K562 (cell line): Measurements from ENCODE around the gene TCF23. TPM values are rescaled to one million over a fixed set of nuclear protein-coding genes. Genes with fewer than 3 reads are reported as not detected.

Source experiments
- CCNT2 ChIP-seq: IDR thresholded peaks from 2 replicates; pipeline ENCODE4 v1.6.1; 2011; ENCODE audit warnings: borderline replicate concordance, low read depth, mild to moderate bottlenecking, moderate library complexity, mixed read lengths, low read length; ENCODE audit not compliant: insufficient read length; ENCODE audit errors: extremely low read depth
- CREM ChIP-seq: IDR thresholded peaks from 2 replicates; pipeline ENCODE4 v1.6.1; 2014; ENCODE audit warnings: antibody characterized with exemption, low read depth
- JUND ChIP-seq, 2 experiments: IDR thresholded peaks; 2 replicates in 1 of 2; 3 replicates in 1 of 2; pipeline ENCODE4 v1.6.1; 2011; ENCODE audit warnings: borderline replicate concordance in 2 of 2, low read depth in 2 of 2, low read length in 2 of 2, improper control_type of control experiment in 1 of 2, missing biosample characterization in 1 of 2, missing genetic modification characterization in 1 of 2, missing genetic modification reagents in 1 of 2
- KDM2B ChIP-seq: fragments of 250-450 bp; sonication (Bioruptor Pico); IDR thresholded peaks from 2 replicates; pipeline ENCODE4 v1.8.0; 2021; ENCODE audit warnings: mild to moderate bottlenecking, moderate library complexity
- LCOR ChIP-seq: sonication (generic); formaldehyde crosslinking; IDR thresholded peaks from 2 replicates; pipeline ENCODE4 v1.8.0; 2022; ENCODE audit warnings: mild to moderate bottlenecking, missing genetic modification reagents
- LEF1 ChIP-seq: fragments of 450-650 bp; IDR thresholded peaks from 2 replicates; pipeline ENCODE4 v1.6.1; 2016; ENCODE audit warnings: mild to moderate bottlenecking
- MAFF ChIP-seq: IDR thresholded peaks from 2 replicates; pipeline ENCODE4 v1.6.1; 2012; ENCODE audit warnings: low read length, improper control_type of control experiment
- MEIS2 ChIP-seq: fragments of 450-650 bp; IDR thresholded peaks from 2 replicates; pipeline ENCODE4 v1.6.1; 2014; ENCODE audit warnings: mild to moderate bottlenecking; ENCODE audit not compliant: partially characterized antibody
- NR2C1 ChIP-seq, 2 experiments: fragments of 450-650 bp; IDR thresholded peaks; 2 replicates each; pipeline ENCODE4 v1.6.1; 2017; ENCODE audit warnings: mild to moderate bottlenecking in 2 of 2, antibody characterized with exemption in 1 of 2, inconsistent platforms in 1 of 2, missing compliant biosample characterization in 1 of 2, missing genetic modification characterization in 1 of 2
- OTX1 ChIP-seq: fragments of 450-650 bp; formaldehyde crosslinking; IDR thresholded peaks from 2 replicates; pipeline ENCODE4 v1.4.0; 2022; ENCODE audit warnings: mild to moderate bottlenecking
- POU5F1 ChIP-seq: fragments of 150-350 bp; IDR thresholded peaks from 2 replicates; pipeline ENCODE4 v1.6.1; 2014; ENCODE audit warnings: borderline replicate concordance, low read length, low read depth, mild to moderate bottlenecking; ENCODE audit not compliant: partially characterized antibody
- RBM22 ChIP-seq: fragments of 200-400 bp; formaldehyde crosslinking; IDR thresholded peaks from 2 replicates; pipeline ENCODE4 v1.6.1; 2018; ENCODE audit warnings: low read length, low read depth; ENCODE audit not compliant: poor library complexity, severe bottlenecking
- RBM25 ChIP-seq: fragments of 200-400 bp; formaldehyde crosslinking; IDR thresholded peaks from 2 replicates; pipeline ENCODE4 v1.6.1; 2018; ENCODE audit warnings: low read length, low read depth, moderate library complexity; ENCODE audit not compliant: severe bottlenecking
- RFX5 ChIP-seq: IDR thresholded peaks from 2 replicates; pipeline ENCODE4 v1.6.1; 2011; ENCODE audit warnings: low read depth, mild to moderate bottlenecking, improper control_type of control experiment, low read length
- SMC3 ChIP-seq: conservative IDR thresholded peaks from 2 replicates; pipeline ENCODE4 v1.6.1; 2011; ENCODE audit warnings: low read depth, low read length, improper control_type of control experiment; ENCODE audit not compliant: insufficient read depth
- THRAP3 ChIP-seq: fragments of 450-650 bp; IDR thresholded peaks from 2 replicates; pipeline ENCODE4 v1.6.1; 2016; ENCODE audit warnings: mild to moderate bottlenecking, inconsistent platforms, borderline replicate concordance
- U2AF1 ChIP-seq: fragments of 200-400 bp; formaldehyde crosslinking; optimal IDR thresholded peaks from 2 replicates; pipeline ENCODE3; 2017; ENCODE audit warnings: mild to moderate bottlenecking, low read depth, low read length, moderate library complexity
- UBTF ChIP-seq, 2 experiments: IDR thresholded peaks; 2 replicates each; pipeline ENCODE4 v1.6.1; 2012; ENCODE audit warnings: improper control_type of control experiment in 2 of 2, low read depth in 2 of 2, low read length in 2 of 2, borderline replicate concordance in 1 of 2
- ZNF398 ChIP-seq: fragments of 250-450 bp; sonication (Bioruptor Pico); IDR thresholded peaks from 2 replicates; pipeline ENCODE4 v1.8.0; 2021; ENCODE audit warnings: moderate library complexity, mild to moderate bottlenecking, inconsistent platforms
- ZNF449 ChIP-seq: fragments of 250-450 bp; sonication (Bioruptor Pico); IDR thresholded peaks from 2 replicates; pipeline ENCODE4 v1.8.0; 2022; ENCODE audit warnings: moderate library complexity, mild to moderate bottlenecking, inconsistent platforms
- ZNF766 ChIP-seq: fragments of 200-800 bp; sonication (Bioruptor generic); conservative IDR thresholded peaks from 2 replicates; pipeline ENCODE4 v1.6.1; 2016; ENCODE audit warnings: missing genetic modification characterization, missing compliant biosample characterization
- polyA plus RNA-seq, 8 experiments: library from polyadenylated mRNA; depleted of rRNA in 4 of 8; stranded (reverse) in 5 of 8; unstranded in 3 of 8; fragments of >200 nt; fragmentation: Nextera tagmentation in 2 of 8; fragmentation: Illumina TruSeq in 1 of 8; extraction: Ambion mirVana in 2 of 8; extraction: Trizol in 1 of 8; gene quantifications; 2 replicates each; pipeline versions ENCODE4 v1.2.1 to v1.2.3, GENCODE V29; 2011 to 2014; ENCODE audit warnings: inconsistent platforms in 1 of 8, missing spikeins in 1 of 8
- total RNA-seq, 7 experiments: library from RNA; depleted of rRNA in 6 of 7; stranded (reverse); fragments of >200 nt in 6 of 7; fragmentation: Illumina TruSeq in 2 of 7; extraction: Trizol in 2 of 7; gene quantifications; 2 replicates each; pipeline versions ENCODE4 v1.2.1 to v1.2.3, GENCODE V29; 2011 to 2021; ENCODE audit warnings: low replicate concordance in 1 of 7

The TCF23 gene
- total and polyA plus RNA-seq, 9 of the 15 experiments (the other 6 are each of a cell fraction or from before 2014, with no cell fraction given): 0.07 TPM; not detected in 8

GRCh38 chr2:27133905-27134780 is 14.7 kb upstream of the TCF23 start, which contains the start of gene PREB (continued):
- TF ChIP-seq ZNF449 (CRISPR knock-in tag) (no peak), LCOR (CRISPR knock-in tag) (0 out of 2 replicates have a peak, but pooled peaks have one; percentile 58), RBM22 (no peak), KDM2B (peak; percentile 57; the same call in 1 of the 2 replicates), RFX5 (no peak), RBM25 (no peak), JUND (IDR thresholded peaks at IDR 0.05; ENCODE audit: borderline replicate concordance, low read depth, low read length) (no peak; the same call in 1 of the 2 replicates), JUND (tag; IDR thresholded peaks at IDR 0.05; ENCODE audit: borderline replicate concordance, low read depth, low read length) (no peak), U2AF1 (no peak), MAFF (no peak), SMC3 (no peak), CCNT2 (peak; percentile 52), NR2C1 (IDR thresholded peaks at IDR 0.05) (no peak), NR2C1 (tag; IDR thresholded peaks at IDR 0.05) (no peak), ZNF766 (CRISPR knock-in tag) (no peak), POU5F1 (peak; percentile 93), LEF1 (no peak), OTX1 (CRISPR knock-in tag) (no peak), UBTF (IDR thresholded peaks at IDR 0.05; ENCODE audit: borderline replicate concordance in 1 of 2, low read depth in 2 of 2, low read length in 2 of 2) (peak; percentile 45 to 69; a peak in 1 of 4 replicates), THRAP3 (no peak), CREM (peak; percentile 90), MEIS2 (peak; percentile 100), ZNF398 (CRISPR knock-in tag) (no peak)
